GM12878 (cell line): ENCODE measurements around the gene PRPF6. TPM values are rescaled to one million over a fixed set of nuclear protein-coding genes. Genes with fewer than 3 reads are reported as not detected.

Source experiments
- ATAC-seq: fragments of 200-7000 bp; cut with Tn5 transposase; 3 replicates; pipeline ENCODE4 v1.9.1; 2020; ENCODE audit warnings: mild to moderate bottlenecking, moderate library complexity
- BruUV-seq: library from RNA; stranded (reverse); fragments of 400-500 nt; replicated peaks from 2 replicates; lab custom pipeline; 2021; lab: Mats Ljungman, UMichigan
- CTCF ChIA-PET: fragments of 300-600 bp; sonication (Branson Sonifier 250); formaldehyde crosslinking; extraction: SDS; loops from one replicate; lab custom pipeline; 2021; ENCODE audit warnings: inconsistent platforms; lab: Yijun Ruan, JAX
- POLR2A ChIA-PET: fragments of 350-600 bp; formaldehyde crosslinking; extraction: SDS; loops from one replicate; lab custom pipeline; 2021; ENCODE audit warnings: inconsistent platforms; lab: Charles Lee
- RAD21 ChIA-PET: fragments of 300-600 bp; sonication (Branson Sonifier 250); formaldehyde crosslinking; loops from one replicate; lab custom pipeline; 2023; ENCODE audit warnings: antibody characterized with exemption; ENCODE audit not compliant: unreplicated experiment; lab: Charles Lee
- SMC1A ChIA-PET: fragments of 300-600 bp; sonication (Branson Sonifier 250); formaldehyde crosslinking; loops from one replicate; lab custom pipeline; 2023; ENCODE audit not compliant: unreplicated experiment, uncharacterized antibody; lab: Charles Lee
- DNase-seq: peaks from one replicate; pipeline ENCODE4 v3.0.0-alpha.2; 2011; ENCODE audit warnings: low read depth, low spot score
- FAIRE-seq: peaks from 3 replicates; lab custom pipeline; 2011; peaks lifted over from hg19 to GRCh38; lab: Jason Lieb, UNC
- H2AFZ ChIP-seq: 2 replicates; pipeline ENCODE4 v1.6.0; 2011; ENCODE audit warnings: low read depth, low read length, control low read depth; ENCODE audit not compliant: control insufficient read depth
- H3K27ac ChIP-seq: 2 replicates; pipeline ENCODE4 v1.5.1; 2011; ENCODE audit warnings: control low read depth; ENCODE audit not compliant: control insufficient read depth, insufficient read depth
- H3K27me3 ChIP-seq, 2 experiments: replicated peaks in 1 of 2; 2 replicates each; pipeline versions ENCODE4 v1.6.0 to v1.6.1; 2011; ENCODE audit warnings: low read length in 1 of 2; ENCODE audit not compliant: control insufficient read depth in 2 of 2, insufficient read depth in 2 of 2
- H3K36me3 ChIP-seq, 2 experiments: 2 replicates each; pipeline ENCODE4 v1.5.1; 2011; ENCODE audit warnings: low read length in 1 of 2; ENCODE audit not compliant: control insufficient read depth in 2 of 2, insufficient read depth in 2 of 2
- H3K4me1 ChIP-seq: 2 replicates; pipeline ENCODE4 v1.6.1; 2011; ENCODE audit warnings: mild to moderate bottlenecking, low read length, moderate library complexity, mixed read lengths; ENCODE audit not compliant: control insufficient read depth, insufficient read depth
- H3K4me2 ChIP-seq: 2 replicates; pipeline ENCODE4 v1.6.0; 2011; ENCODE audit warnings: control low read depth; ENCODE audit not compliant: control insufficient read depth, insufficient read depth
- H3K4me3 ChIP-seq: fragments of 200-600 bp; sonication (generic); 2 replicates; pipeline ENCODE4 v1.5.1; 2016
- H3K79me2 ChIP-seq: 2 replicates; pipeline ENCODE4 v1.6.0; 2011; ENCODE audit warnings: low read length; ENCODE audit not compliant: control insufficient read depth, insufficient read depth
- H3K9ac ChIP-seq: 2 replicates; pipeline ENCODE4 v1.8.0; 2011; ENCODE audit warnings: low read length, control low read depth, mixed read lengths; ENCODE audit not compliant: control insufficient read depth, insufficient read depth
- H3K9me3 ChIP-seq: replicated peaks from 3 replicates; pipeline ENCODE4 v1.5.1; 2011; ENCODE audit warnings: mild to moderate bottlenecking, low read length; ENCODE audit not compliant: control insufficient read depth, insufficient read depth
- H4K20me1 ChIP-seq: 2 replicates; pipeline ENCODE4 v1.6.0; 2011; ENCODE audit not compliant: control insufficient read depth, insufficient read depth
- CHD1 ChIP-seq: IDR thresholded peaks from 2 replicates; pipeline ENCODE4 v1.6.1; 2012; ENCODE audit warnings: low read depth, low read length, improper control_type of control experiment
- CHD2 ChIP-seq: IDR thresholded peaks from 2 replicates; pipeline ENCODE4 v1.6.1; 2011; ENCODE audit warnings: low read depth, low read length, improper control_type of control experiment, borderline replicate concordance
- GABPA ChIP-seq: IDR thresholded peaks from 2 replicates; pipeline ENCODE4 v1.6.1; 2014; ENCODE audit warnings: antibody characterized with exemption, low read depth, mild to moderate bottlenecking, inconsistent platforms
- HDGF ChIP-seq: fragments of 450-650 bp; IDR thresholded peaks from 2 replicates; pipeline ENCODE4 v1.6.1; 2016; ENCODE audit warnings: antibody characterized with exemption
- IKZF2 ChIP-seq, 2 experiments: fragments of 450-650 bp; IDR thresholded peaks; 2 replicates each; pipeline ENCODE4 v1.6.1; 2017; ENCODE audit warnings: mild to moderate bottlenecking in 2 of 2, moderate library complexity in 2 of 2
- IRF4 ChIP-seq: IDR thresholded peaks from 2 replicates; pipeline ENCODE4 v1.6.1; 2011; ENCODE audit warnings: low read depth, low read length
- KAT2A ChIP-seq: conservative IDR thresholded peaks from 2 replicates; pipeline ENCODE4 v1.6.1; 2011; ENCODE audit warnings: low read depth, low read length; ENCODE audit not compliant: control insufficient read depth
- NBN ChIP-seq: fragments of 450-650 bp; IDR thresholded peaks from 2 replicates; pipeline ENCODE4 v1.6.1; 2016
- NR2C1 ChIP-seq: fragments of 450-650 bp; IDR thresholded peaks from 2 replicates; pipeline ENCODE4 v1.6.1; 2017; ENCODE audit warnings: antibody characterized with exemption, mild to moderate bottlenecking, moderate library complexity
- PAX5 ChIP-seq: IDR thresholded peaks from 2 replicates; pipeline ENCODE4 v1.6.1; 2011; ENCODE audit warnings: low read depth, low read length, borderline replicate concordance
- PML ChIP-seq: IDR thresholded peaks from 2 replicates; pipeline ENCODE4 v1.6.1; 2012; ENCODE audit warnings: low read length, inconsistent platforms
- SIX5 ChIP-seq: IDR thresholded peaks from 2 replicates; pipeline ENCODE4 v1.6.1; 2011; ENCODE audit warnings: mild to moderate bottlenecking, low read depth, low read length, moderate library complexity; ENCODE audit not compliant: severe bottlenecking
- SMARCA5 ChIP-seq: fragments of 450-650 bp; IDR thresholded peaks from 2 replicates; pipeline ENCODE4 v1.6.1; 2017; ENCODE audit warnings: mild to moderate bottlenecking
- WGBS: methylation state at CpG from one replicate; pipeline ENCODE4 v1.1.6; 2016; ENCODE audit warnings: low lambda C conversion rate; ENCODE audit not compliant: insufficient replicate concordance, insufficient coverage; ENCODE audit errors: missing lambda C conversion rate; 5-methylcytosine and 5-hydroxymethylcytosine counted together
- in situ Hi-C: fragments of 300-500 bp; cut with MboI; formaldehyde crosslinking; loops from 9 replicates; pipeline ENCODE4 v1.14.3; 2018; ENCODE audit warnings: mixed read lengths
- intact Hi-C: fragments of 100-400 bp; cut with micrococcal nuclease; formaldehyde crosslinking; loops from one replicate; pipeline ENCODE4 v1.14.2; 2022; ENCODE audit not compliant: unreplicated experiment
- polyA plus RNA-seq, 11 experiments: library from polyadenylated mRNA; depleted of rRNA in 4 of 11; unstranded in 6 of 11; stranded (reverse) in 5 of 11; fragments of >200 nt; fragmentation: Nextera tagmentation in 4 of 11; fragmentation: Illumina TruSeq in 1 of 11; extraction: Ambion mirVana in 4 of 11; extraction: Trizol in 1 of 11; gene quantifications; 1 replicate in 1 of 11; 2 replicates in 10 of 11; pipeline versions ENCODE4 v1.2.1 to v1.2.3, GENCODE V29; 2011 to 2016; ENCODE audit warnings: inconsistent platforms in 2 of 11, missing spikeins in 2 of 11, low read depth in 1 of 11
- total RNA-seq, 4 experiments: library from RNA; depleted of rRNA in 3 of 4; stranded (reverse); fragments of >200 nt in 3 of 4; fragmentation: Illumina TruSeq in 1 of 4; extraction: Trizol in 1 of 4; gene quantifications; 2 replicates each; pipeline versions ENCODE4 v1.2.1 to v1.2.3, GENCODE V29; 2013 to 2021
- TF ChIP-seq, protein P1 (sequence below): fragments of 450-650 bp; IDR thresholded peaks from 2 replicates; pipeline ENCODE4 v1.6.1; 2017; ENCODE audit warnings: mild to moderate bottlenecking, moderate library complexity
- TF ChIP-seq, protein P2 (sequence below): fragments of 450-650 bp; formaldehyde crosslinking; IDR thresholded peaks from 2 replicates; pipeline ENCODE4 v1.4.0; 2022; ENCODE audit warnings: mild to moderate bottlenecking, moderate library complexity
- TF ChIP-seq, protein P3 (sequence below): fragments of 450-650 bp; IDR thresholded peaks from 2 replicates; pipeline ENCODE4 v1.6.1; 2016; ENCODE audit warnings: mild to moderate bottlenecking
- TF ChIP-seq, protein P4 (sequence below): IDR thresholded peaks from 2 replicates; pipeline ENCODE4 v1.6.1; 2011; ENCODE audit warnings: low read depth, mild to moderate bottlenecking, low read length, moderate library complexity, borderline replicate concordance; ENCODE audit errors: extremely low read depth

PRPF6 gene
- total and polyA plus RNA-seq, 10 of the 15 experiments (the other 5 are each of a cell fraction or from before 2014, with no cell fraction given): 5.0 to 102 (median 71.3) TPM

- ATAC-seq (no peak), DNase-seq (no peak), FAIRE-seq (no peak)
- Histone ChIP-seq H3K9me3 (no peaks in the 10 kb centered on the region; the same call in 2 of the 3 replicates), H3K9ac (no peak overlapping the region), H3K4me3 (no peak overlapping the region), H3K27me3 (no peaks in the 10 kb centered on the region), H3K36me3 (peaks cover 31 to 53% of the 10 kb centered on the region in 2 experiments), H3K4me1 (no peaks in the 10 kb centered on the region; the same call in 1 of the 2 replicates), H3K27ac (no peak overlapping the region), H2AFZ (no peak overlapping the region), H4K20me1 (no peaks in the 10 kb centered on the region), H3K79me2 (peaks cover 8% of the 10 kb centered on the region), H3K4me2 (no peak overlapping the region)
- intact Hi-C loops: no loop called here
- ChIA-PET POLR2A (no interaction called here), SMC1A (interaction anchor here (1.2 kb wide), 1 partner anchor 18 kb away, joined by 3 read pairs; no protein-coding TSS in a partner anchor), RAD21 (no interaction called here), CTCF (no interaction called here)
- WGBS: 88% methylated on average over 11 of the region's 11 CpGs
- in situ Hi-C loops: no loop called here
- BruUV-seq: no TSS peak
- TF ChIP-seq IRF4 (no peak), GABPA (no peak), HDGF (no peak), KAT2A (no peak), CHD2 (no peak), PML (no peak), SMARCA5 (no peak), SIX5 (no peak), PAX5 (no peak), CHD1 (no peak), NR2C1 (no peak), NBN (no peak), IKZF2 (IDR thresholded peaks at IDR 0.05) (no peak)
- TF ChIP-seq, protein P1, sequence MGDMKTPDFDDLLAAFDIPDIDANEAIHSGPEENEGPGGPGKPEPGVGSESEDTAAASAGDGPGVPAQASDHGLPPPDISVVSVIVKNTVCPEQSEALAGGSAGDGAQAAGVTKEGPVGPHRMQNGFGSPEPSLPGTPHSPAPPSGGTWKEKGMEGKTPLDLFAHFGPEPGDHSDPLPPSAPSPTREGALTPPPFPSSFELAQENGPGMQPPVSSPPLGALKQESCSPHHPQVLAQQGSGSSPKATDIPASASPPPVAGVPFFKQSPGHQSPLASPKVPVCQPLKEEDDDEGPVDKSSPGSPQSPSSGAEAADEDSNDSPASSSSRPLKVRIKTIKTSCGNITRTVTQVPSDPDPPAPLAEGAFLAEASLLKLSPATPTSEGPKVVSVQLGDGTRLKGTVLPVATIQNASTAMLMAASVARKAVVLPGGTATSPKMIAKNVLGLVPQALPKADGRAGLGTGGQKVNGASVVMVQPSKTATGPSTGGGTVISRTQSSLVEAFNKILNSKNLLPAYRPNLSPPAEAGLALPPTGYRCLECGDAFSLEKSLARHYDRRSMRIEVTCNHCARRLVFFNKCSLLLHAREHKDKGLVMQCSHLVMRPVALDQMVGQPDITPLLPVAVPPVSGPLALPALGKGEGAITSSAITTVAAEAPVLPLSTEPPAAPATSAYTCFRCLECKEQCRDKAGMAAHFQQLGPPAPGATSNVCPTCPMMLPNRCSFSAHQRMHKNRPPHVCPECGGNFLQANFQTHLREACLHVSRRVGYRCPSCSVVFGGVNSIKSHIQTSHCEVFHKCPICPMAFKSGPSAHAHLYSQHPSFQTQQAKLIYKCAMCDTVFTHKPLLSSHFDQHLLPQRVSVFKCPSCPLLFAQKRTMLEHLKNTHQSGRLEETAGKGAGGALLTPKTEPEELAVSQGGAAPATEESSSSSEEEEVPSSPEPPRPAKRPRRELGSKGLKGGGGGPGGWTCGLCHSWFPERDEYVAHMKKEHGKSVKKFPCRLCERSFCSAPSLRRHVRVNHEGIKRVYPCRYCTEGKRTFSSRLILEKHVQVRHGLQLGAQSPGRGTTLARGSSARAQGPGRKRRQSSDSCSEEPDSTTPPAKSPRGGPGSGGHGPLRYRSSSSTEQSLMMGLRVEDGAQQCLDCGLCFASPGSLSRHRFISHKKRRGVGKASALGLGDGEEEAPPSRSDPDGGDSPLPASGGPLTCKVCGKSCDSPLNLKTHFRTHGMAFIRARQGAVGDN: no peak
- TF ChIP-seq, protein P2, sequence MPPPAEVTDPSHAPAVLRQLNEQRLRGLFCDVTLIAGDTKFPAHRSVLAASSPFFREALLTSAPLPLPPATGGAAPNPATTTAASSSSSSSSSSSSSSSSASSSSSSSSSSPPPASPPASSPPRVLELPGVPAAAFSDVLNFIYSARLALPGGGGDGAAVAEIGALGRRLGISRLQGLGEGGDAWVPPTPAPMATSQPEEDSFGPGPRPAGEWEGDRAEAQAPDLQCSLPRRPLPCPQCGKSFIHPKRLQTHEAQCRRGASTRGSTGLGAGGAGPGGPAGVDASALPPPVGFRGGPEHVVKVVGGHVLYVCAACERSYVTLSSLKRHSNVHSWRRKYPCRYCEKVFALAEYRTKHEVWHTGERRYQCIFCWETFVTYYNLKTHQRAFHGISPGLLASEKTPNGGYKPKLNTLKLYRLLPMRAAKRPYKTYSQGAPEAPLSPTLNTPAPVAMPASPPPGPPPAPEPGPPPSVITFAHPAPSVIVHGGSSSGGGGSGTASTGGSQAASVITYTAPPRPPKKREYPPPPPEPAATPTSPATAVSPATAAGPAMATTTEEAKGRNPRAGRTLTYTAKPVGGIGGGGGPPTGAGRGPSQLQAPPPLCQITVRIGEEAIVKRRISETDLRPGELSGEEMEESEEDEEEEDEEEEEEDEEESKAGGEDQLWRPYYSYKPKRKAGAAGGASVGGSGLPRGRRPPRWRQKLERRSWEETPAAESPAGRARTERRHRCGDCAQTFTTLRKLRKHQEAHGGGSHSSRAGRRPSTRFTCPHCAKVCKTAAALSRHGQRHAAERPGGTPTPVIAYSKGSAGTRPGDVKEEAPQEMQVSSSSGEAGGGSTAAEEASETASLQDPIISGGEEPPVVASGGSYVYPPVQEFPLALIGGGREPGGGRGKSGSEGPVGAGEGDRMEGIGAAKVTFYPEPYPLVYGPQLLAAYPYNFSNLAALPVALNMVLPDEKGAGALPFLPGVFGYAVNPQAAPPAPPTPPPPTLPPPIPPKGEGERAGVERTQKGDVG (CRISPR knock-in tag): no peak
- TF ChIP-seq, protein P3, sequence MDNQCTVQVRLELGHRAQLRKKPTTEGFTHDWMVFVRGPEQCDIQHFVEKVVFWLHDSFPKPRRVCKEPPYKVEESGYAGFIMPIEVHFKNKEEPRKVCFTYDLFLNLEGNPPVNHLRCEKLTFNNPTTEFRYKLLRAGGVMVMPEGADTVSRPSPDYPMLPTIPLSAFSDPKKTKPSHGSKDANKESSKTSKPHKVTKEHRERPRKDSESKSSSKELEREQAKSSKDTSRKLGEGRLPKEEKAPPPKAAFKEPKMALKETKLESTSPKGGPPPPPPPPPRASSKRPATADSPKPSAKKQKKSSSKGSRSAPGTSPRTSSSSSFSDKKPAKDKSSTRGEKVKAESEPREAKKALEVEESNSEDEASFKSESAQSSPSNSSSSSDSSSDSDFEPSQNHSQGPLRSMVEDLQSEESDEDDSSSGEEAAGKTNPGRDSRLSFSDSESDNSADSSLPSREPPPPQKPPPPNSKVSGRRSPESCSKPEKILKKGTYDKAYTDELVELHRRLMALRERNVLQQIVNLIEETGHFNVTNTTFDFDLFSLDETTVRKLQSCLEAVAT: no peak
- TF ChIP-seq, protein P4, sequence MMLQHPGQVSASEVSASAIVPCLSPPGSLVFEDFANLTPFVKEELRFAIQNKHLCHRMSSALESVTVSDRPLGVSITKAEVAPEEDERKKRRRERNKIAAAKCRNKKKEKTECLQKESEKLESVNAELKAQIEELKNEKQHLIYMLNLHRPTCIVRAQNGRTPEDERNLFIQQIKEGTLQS: no peak
These were observed 20.7 kb downstream of the PRPF6 start for GRCh38 chr20:64001607-64002011.
